Measurements from ENCODE around the gene MEGF11.
"Not testable (repeated sequence)": the region's sequence is repeated elsewhere in the genome, so short reads cannot be mapped to it uniquely, and the experiment has no call there.

Gene MEGF11

GRCh38 chr15:65978110-65978509 is 275.4 kb downstream of the MEGF11 start (continued):
- TF ChIP-seq, protein P1, sequence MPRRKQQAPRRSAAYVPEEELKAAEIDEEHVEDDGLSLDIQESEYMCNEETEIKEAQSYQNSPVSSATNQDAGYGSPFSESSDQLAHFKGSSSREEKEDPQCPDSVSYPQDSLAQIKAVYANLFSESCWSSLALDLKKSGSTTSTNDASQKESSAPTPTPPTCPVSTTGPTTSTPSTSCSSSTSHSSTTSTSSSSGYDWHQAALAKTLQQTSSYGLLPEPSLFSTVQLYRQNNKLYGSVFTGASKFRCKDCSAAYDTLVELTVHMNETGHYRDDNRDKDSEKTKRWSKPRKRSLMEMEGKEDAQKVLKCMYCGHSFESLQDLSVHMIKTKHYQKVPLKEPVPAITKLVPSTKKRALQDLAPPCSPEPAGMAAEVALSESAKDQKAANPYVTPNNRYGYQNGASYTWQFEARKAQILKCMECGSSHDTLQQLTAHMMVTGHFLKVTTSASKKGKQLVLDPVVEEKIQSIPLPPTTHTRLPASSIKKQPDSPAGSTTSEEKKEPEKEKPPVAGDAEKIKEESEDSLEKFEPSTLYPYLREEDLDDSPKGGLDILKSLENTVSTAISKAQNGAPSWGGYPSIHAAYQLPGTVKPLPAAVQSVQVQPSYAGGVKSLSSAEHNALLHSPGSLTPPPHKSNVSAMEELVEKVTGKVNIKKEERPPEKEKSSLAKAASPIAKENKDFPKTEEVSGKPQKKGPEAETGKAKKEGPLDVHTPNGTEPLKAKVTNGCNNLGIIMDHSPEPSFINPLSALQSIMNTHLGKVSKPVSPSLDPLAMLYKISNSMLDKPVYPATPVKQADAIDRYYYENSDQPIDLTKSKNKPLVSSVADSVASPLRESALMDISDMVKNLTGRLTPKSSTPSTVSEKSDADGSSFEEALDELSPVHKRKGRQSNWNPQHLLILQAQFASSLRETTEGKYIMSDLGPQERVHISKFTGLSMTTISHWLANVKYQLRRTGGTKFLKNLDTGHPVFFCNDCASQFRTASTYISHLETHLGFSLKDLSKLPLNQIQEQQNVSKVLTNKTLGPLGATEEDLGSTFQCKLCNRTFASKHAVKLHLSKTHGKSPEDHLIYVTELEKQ (tag by site-specific recombination; IDR thresholded peaks at IDR 0.05; ENCODE audit: borderline replicate concordance) = no peak
- TF ChIP-seq SCRT1 (tag by site-specific recombination; IDR thresholded peaks at IDR 0.05; ENCODE audit: borderline replicate concordance) (no peak), ZBTB8A (tag by site-specific recombination; IDR thresholded peaks at IDR 0.05) (no peak), ZSCAN16 (tag by site-specific recombination; IDR thresholded peaks at IDR 0.05) (no peak), ZFP37 (tag by site-specific recombination; IDR thresholded peaks at IDR 0.05) (no peak), ZNF19 (tag by site-specific recombination; IDR thresholded peaks at IDR 0.05; ENCODE audit: low read depth) (no peak), ZNF10 (tag by site-specific recombination; IDR thresholded peaks at IDR 0.05) (no peak), ZNF114 (tag by site-specific recombination; IDR thresholded peaks at IDR 0.05) (no peak)
- TF ChIP-seq, protein P2, sequence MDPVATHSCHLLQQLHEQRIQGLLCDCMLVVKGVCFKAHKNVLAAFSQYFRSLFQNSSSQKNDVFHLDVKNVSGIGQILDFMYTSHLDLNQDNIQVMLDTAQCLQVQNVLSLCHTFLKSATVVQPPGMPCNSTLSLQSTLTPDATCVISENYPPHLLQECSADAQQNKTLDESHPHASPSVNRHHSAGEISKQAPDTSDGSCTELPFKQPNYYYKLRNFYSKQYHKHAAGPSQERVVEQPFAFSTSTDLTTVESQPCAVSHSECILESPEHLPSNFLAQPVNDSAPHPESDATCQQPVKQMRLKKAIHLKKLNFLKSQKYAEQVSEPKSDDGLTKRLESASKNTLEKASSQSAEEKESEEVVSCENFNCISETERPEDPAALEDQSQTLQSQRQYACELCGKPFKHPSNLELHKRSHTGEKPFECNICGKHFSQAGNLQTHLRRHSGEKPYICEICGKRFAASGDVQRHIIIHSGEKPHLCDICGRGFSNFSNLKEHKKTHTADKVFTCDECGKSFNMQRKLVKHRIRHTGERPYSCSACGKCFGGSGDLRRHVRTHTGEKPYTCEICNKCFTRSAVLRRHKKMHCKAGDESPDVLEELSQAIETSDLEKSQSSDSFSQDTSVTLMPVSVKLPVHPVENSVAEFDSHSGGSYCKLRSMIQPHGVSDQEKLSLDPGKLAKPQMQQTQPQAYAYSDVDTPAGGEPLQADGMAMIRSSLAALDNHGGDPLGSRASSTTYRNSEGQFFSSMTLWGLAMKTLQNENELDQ (tag by site-specific recombination; IDR thresholded peaks at IDR 0.05; ENCODE audit: low read depth) = no peak

DNA sequence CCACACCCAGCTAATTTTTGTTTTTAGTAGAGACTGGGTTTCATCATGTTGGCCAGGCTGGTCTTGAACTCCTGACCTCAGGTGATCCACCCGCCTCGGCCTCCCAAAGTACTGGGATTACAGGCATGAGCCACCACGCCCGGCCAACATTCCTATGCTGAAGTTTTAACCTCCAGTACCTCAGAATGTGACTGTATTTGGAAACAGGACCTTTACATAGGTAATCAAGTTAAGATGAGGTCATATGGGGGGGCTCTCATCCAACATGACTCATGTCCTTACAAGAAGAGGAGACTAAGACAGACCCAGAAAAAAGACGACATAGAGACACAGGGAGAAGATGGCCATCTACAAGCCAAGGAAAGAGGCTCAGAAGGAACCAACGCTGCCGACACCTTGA is 277.4 kb downstream of the MEGF11 start:
- POLR2A ChIA-PET; CTCF ChIA-PET; H3K4me3 ChIP-seq (ENCODE audit: low read depth, low read length): not testable (repeated sequence)

More for the DNA sequence above, 277.4 kb downstream of the MEGF11 start:
- H3K36me3 ChIP-seq (ENCODE audit: control insufficient read depth in 2 of 2, insufficient read depth in 1 of 2, low read length in 2 of 2); H3K4me1 ChIP-seq (ENCODE audit: control insufficient read depth, insufficient read depth, low read length); H3K9me3 ChIP-seq (ENCODE audit: control insufficient read depth, insufficient read depth, low read depth, low read length); H3K27ac ChIP-seq (ENCODE audit: extremely low read depth, low read depth, low read length): not testable (repeated sequence)
- TF ChIP-seq ZNF184 (tag by site-specific recombination; IDR thresholded peaks at IDR 0.05) (0 out of 2 replicates have a peak, but pooled peaks have one; percentile 63), ZNF660 (tag by site-specific recombination; IDR thresholded peaks at IDR 0.05) (peak; percentile 62; the same call in 1 of the 2 replicates), KLF1 (tag by site-specific recombination; IDR thresholded peaks at IDR 0.05) (peak; percentile 75), ZNF398 (tag by site-specific recombination; IDR thresholded peaks at IDR 0.05) (peak; percentile 66), ZBTB21 (tag by site-specific recombination; IDR thresholded peaks at IDR 0.05) (peak; percentile 36; the same call in 1 of the 2 replicates), ZNF629 (tag by site-specific recombination; IDR thresholded peaks at IDR 0.05) (peak; percentile 70)
- TF ChIP-seq, protein P3, sequence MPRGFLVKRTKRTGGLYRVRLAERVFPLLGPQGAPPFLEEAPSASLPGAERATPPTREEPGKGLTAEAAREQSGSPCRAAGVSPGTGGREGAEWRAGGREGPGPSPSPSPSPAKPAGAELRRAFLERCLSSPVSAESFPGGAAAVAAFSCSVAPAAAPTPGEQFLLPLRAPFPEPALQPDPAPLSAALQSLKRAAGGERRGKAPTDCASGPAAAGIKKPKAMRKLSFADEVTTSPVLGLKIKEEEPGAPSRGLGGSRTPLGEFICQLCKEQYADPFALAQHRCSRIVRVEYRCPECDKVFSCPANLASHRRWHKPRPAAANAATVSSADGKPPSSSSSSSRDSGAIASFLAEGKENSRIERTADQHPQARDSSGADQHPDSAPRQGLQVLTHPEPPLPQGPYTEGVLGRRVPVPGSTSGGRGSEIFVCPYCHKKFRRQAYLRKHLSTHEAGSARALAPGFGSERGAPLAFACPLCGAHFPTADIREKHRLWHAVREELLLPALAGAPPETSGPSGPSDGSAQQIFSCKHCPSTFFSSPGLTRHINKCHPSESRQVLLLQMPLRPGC (tag by site-specific recombination; IDR thresholded peaks at IDR 0.05) = peak; percentile 88
- TF ChIP-seq, protein P4, sequence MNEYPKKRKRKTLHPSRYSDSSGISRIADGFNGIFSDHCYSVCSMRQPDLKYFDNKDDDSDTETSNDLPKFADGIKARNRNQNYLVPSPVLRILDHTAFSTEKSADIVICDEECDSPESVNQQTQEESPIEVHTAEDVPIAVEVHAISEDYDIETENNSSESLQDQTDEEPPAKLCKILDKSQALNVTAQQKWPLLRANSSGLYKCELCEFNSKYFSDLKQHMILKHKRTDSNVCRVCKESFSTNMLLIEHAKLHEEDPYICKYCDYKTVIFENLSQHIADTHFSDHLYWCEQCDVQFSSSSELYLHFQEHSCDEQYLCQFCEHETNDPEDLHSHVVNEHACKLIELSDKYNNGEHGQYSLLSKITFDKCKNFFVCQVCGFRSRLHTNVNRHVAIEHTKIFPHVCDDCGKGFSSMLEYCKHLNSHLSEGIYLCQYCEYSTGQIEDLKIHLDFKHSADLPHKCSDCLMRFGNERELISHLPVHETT (tag by site-specific recombination; IDR thresholded peaks at IDR 0.05) = peak; percentile 41; the same call in 1 of the 2 replicates
- TF ChIP-seq, protein P5, sequence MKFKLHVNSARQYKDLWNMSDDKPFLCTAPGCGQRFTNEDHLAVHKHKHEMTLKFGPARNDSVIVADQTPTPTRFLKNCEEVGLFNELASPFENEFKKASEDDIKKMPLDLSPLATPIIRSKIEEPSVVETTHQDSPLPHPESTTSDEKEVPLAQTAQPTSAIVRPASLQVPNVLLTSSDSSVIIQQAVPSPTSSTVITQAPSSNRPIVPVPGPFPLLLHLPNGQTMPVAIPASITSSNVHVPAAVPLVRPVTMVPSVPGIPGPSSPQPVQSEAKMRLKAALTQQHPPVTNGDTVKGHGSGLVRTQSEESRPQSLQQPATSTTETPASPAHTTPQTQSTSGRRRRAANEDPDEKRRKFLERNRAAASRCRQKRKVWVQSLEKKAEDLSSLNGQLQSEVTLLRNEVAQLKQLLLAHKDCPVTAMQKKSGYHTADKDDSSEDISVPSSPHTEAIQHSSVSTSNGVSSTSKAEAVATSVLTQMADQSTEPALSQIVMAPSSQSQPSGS (tag by site-specific recombination; IDR thresholded peaks at IDR 0.05; ENCODE audit: low read depth) = peak; percentile 65
